ENCODE results near the gene ZNF669. TPM values are rescaled to one million over a fixed set of nuclear protein-coding genes. Genes with fewer than 3 reads are reported as not detected.

ZNF669 gene
- polyA plus RNA-seq, 3 donors: 5.1 to 8.9 (median 8.9) TPM

GRCh38 chr1:247078258-247079140 is 25.7 kb downstream of the ZNF669 start, which contains the start of gene ZNF670:
Gene ZNF670 (minus strand): TSS chr1:247078811. CDS start chr1:247078596, 215 bp downstream.
- peak within 1 kb of the TSS; percentile 78 for H3K9ac ChIP-seq (ENCODE audit: insufficient read depth, low read length, poor library complexity, severe bottlenecking)
- no peaks in the 10 kb centered on the region for H4K20me1 ChIP-seq (ENCODE audit: insufficient read depth, low read length)
- Mint-ChIP-seq H3K4me1 (peaks cover 28% of the 10 kb centered on the region), H3K4me3 (peak within 1 kb of the TSS; percentile 94 to 97), H3K27me3 (ENCODE audit: low read depth in 3 of 3) (peaks cover 7 to 10% (median 8%) of the 10 kb centered on the region in 3 donors), H3K27ac (peak within 1 kb of the TSS; percentile 76 to 88 (median 84)), H3K9me3 (peaks cover 17 to 37% (median 28%) of the 10 kb centered on the region in 7 donors), H3K36me3 (peaks cover 13 to 17% of the 10 kb centered on the region in 2 donors)
- intact Hi-C loops (cut with micrococcal nuclease): loop anchor here (10.0 kb wide), 2 partner anchors 144 to 174 kb away; partner anchors contain the start of gene AHCTF1 (in 2 of the 2)
- H3K27me3 ChIP-seq (ENCODE audit: control insufficient read depth in 2 of 2, insufficient read depth in 2 of 2, low read length in 2 of 2): no peaks in the 10 kb centered on the region
- H2AFZ ChIP-seq (ENCODE audit: insufficient read depth, low read depth, low read length, poor library complexity, severe bottlenecking): peak within 1 kb of the TSS; percentile 95
- under 1% methylated on average over 53 of the region's 57 CpGs for WGBS (ENCODE audit: insufficient coverage)
- peaks cover 38% of the 10 kb centered on the region for H3K79me2 ChIP-seq (ENCODE audit: insufficient read depth, low read length)
- H3K27ac ChIP-seq (ENCODE audit: low read depth in 1 of 2, low read length in 2 of 2): peak within 1 kb of the TSS; percentile 50 to 74
- no peak for TF ChIP-seq CTCF (IDR thresholded peaks at IDR 0.05)
- peaks cover 19 to 21% of the 10 kb centered on the region in 2 donors for H3K9me3 ChIP-seq (replicated peaks in 1 of 2; ENCODE audit: control insufficient read depth in 1 of 2, insufficient read depth in 1 of 2, low read length in 2 of 2)
- peak within 1 kb of the TSS; percentile 91 for H3K4me2 ChIP-seq (replicated peaks; ENCODE audit: extremely low read depth, low read length, poor library complexity, severe bottlenecking)
- H3K4me1 ChIP-seq (ENCODE audit: control insufficient read depth in 1 of 2, insufficient read depth in 2 of 2, low read length in 2 of 2): peaks cover 16 to 18% of the 10 kb centered on the region in 2 donors
- H3K36me3 ChIP-seq (replicated peaks in 1 of 2; ENCODE audit: control insufficient read depth in 1 of 2, insufficient read depth in 2 of 2, low read length in 2 of 2): peaks cover 0 to 4% of the 10 kb centered on the region in 2 donors
- H3K4me3 ChIP-seq (replicated peaks in 1 of 3; ENCODE audit: low read depth in 2 of 3, low read length in 3 of 3): peak within 1 kb of the TSS; percentile 54 to 84 (median 80)
- peak; percentile 87 to 93 (median 91) for DNase-seq

DNA sequence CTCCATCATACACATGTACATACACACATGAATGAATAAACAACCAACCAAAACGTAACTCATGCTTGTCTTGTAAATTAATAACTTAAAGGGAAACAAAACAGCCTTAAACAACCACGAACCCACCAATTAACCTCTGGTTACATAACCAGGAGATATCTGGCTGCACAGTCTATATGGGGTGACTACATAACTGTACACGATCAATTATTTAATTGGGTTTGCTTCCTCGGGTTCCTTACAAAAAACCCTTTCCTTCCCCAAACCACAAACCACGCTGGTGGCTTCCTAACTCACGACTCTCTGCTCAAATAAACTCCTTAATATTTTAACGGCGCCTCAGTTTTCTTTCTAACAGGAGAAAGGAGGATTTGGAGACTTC is 26.3 kb downstream of the ZNF669 start:
- Histone ChIP-seq H3K4me3 (replicated peaks in 1 of 3; ENCODE audit: low read depth in 2 of 3, low read length in 3 of 3) (peak overlapping the region; percentile 54 to 84 (median 80)), H3K27me3 (ENCODE audit: control insufficient read depth in 2 of 2, insufficient read depth in 2 of 2, low read length in 2 of 2) (no peaks in the 10 kb centered on the region), H3K27ac (ENCODE audit: low read depth in 1 of 2, low read length in 2 of 2) (peak overlapping the region in 1 of 2 donors; percentile 74), H3K4me1 (ENCODE audit: control insufficient read depth in 1 of 2, insufficient read depth in 2 of 2, low read length in 2 of 2) (peaks cover 16 to 18% of the 10 kb centered on the region in 2 donors), H3K9me3 (replicated peaks in 1 of 2; ENCODE audit: control insufficient read depth in 1 of 2, insufficient read depth in 1 of 2, low read length in 2 of 2) (peaks cover 23 to 25% of the 10 kb centered on the region in 2 donors), H3K79me2 (ENCODE audit: insufficient read depth, low read length) (peaks cover 42% of the 10 kb centered on the region), H3K36me3 (replicated peaks in 1 of 2; ENCODE audit: control insufficient read depth in 1 of 2, insufficient read depth in 2 of 2, low read length in 2 of 2) (peaks cover 0 to 7% of the 10 kb centered on the region in 2 donors), H4K20me1 (ENCODE audit: insufficient read depth, low read length) (no peaks in the 10 kb centered on the region), H2AFZ (ENCODE audit: insufficient read depth, low read depth, low read length, poor library complexity, severe bottlenecking) (peak overlapping the region; percentile 95), H3K9ac (ENCODE audit: insufficient read depth, low read length, poor library complexity, severe bottlenecking) (peak overlapping the region; percentile 78), H3K4me2 (replicated peaks; ENCODE audit: extremely low read depth, low read length, poor library complexity, severe bottlenecking) (peak overlapping the region; percentile 91)
- TF ChIP-seq CTCF (IDR thresholded peaks at IDR 0.05): no peak
- WGBS (ENCODE audit: insufficient coverage): 0% methylated on average over 4 of the region's 8 CpGs
- H3K27ac Mint-ChIP-seq: peak overlapping the region in 4 of 7 donors; percentile 33 to 87 (median 81)
- no peak for DNase-seq
- peak overlapping the region; percentile 94 to 97 for H3K4me3 Mint-ChIP-seq
- intact Hi-C loops (cut with micrococcal nuclease): loop anchor here (10.0 kb wide), 2 partner anchors 143 to 173 kb away; partner anchors contain the start of gene AHCTF1 (in 2 of the 2)
- peaks cover 7 to 10% (median 8%) of the 10 kb centered on the region in 3 donors for H3K27me3 Mint-ChIP-seq (ENCODE audit: low read depth in 3 of 3)
- H3K4me1 Mint-ChIP-seq: peaks cover 28% of the 10 kb centered on the region
- peaks cover 17 to 40% (median 28%) of the 10 kb centered on the region in 7 donors for H3K9me3 Mint-ChIP-seq
- H3K36me3 Mint-ChIP-seq: peaks cover 13 to 18% of the 10 kb centered on the region in 2 donors
